Measurements from ENCODE around the gene PITX3.
"Not testable (repeated sequence)": the region's sequence is repeated elsewhere in the genome, so short reads cannot be mapped to it uniquely, and the experiment has no call there.

GRCh38 chr10:102213599-102213998, 27.7 kb downstream of the PITX3 start:
- not testable (repeated sequence) for TF ChIP-seq CTCF (IDR thresholded peaks at IDR 0.05; ENCODE audit: low read length); EZH2 (IDR thresholded peaks at IDR 0.05; ENCODE audit: borderline replicate concordance, low read length)
